Hypothalamus (tissue), 51 donors: ENCODE results near the gene ZFYVE27.
A peak's percentile ranks its signal among the peaks of the same experiment; 100 is the strongest.

Experiments
- DNase-seq, 51 donors: peaks; one replicate each; lab custom pipeline; 2025; lab: John Stamatoyannopoulos, UW

ZFYVE27 gene

DNA sequence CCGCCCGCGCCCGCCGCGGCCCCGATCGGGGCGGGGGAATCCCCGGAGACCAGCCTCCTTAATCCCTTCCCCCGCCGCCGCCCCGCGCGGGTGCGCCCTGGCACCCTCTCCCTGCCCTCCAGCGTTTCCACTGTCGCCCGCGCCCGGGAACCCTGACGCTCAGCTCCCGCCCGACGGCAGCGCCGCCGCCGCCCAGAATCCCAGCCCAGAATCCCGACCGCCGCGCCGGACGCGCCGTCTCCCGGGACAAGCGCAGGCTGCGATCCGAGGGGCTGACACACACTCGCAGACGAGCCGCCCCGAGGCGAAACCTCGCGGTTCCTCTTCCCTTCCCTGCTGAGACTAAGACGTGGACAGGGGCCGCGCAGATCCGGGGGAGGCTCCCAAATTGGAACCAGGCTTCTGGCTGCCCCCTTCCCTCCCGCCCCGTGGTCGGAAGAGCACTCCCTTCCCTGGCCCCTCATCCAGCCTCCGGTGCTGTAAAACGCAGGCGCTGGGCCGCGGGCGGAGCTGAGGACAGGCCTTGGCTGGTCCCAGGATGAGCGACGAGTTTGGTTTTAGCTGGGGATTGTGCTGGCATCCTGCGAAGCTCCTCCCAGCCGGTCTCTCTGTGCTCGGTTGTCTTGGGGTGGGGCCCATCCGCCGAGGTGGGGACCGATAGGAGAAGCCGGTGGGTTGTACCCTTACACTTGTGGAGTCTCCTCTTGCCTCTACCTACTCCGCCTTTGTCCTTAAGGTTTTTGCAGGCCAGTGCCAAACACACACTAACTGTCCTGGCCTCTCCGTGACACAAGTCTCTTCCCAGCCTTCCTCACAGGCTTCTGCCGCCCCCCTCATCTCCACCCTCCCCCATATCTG lies 22.3 kb upstream of the ZFYVE27 start:
- peak in 30 of 51 donors; percentile 10 to 78 (median 49) for DNase-seq

DNA sequence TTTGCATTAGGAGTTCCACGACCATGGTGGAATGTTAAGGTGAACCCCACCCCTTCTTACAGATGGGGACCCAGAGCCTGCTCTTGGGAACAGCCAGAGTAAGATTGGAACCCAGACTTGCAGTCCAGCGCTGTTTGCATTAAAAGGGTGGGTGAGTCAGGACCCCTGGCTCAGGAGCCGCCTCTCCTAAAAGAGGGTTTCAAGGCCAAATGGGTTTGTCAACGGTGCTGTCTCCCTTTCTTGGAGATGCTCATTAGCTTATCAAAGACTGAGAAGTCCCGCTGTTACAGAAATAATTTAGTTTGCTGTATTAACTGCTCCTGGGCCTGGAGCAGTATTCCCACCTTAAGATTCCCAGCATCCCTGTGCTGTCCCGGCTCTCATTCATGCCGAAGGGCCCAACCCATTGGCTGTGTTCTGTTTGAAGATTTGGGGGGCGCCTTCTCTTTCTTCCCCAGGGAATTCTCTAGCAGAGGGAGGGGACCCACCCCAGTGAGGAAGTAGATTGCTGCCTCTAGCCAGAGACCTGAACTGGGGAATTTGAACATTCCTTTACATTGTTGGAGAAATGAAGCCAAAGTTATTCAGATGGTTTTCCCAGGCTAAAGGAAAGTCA lies 21.6 kb upstream of the ZFYVE27 start:
- DNase-seq: no peak

DNA sequence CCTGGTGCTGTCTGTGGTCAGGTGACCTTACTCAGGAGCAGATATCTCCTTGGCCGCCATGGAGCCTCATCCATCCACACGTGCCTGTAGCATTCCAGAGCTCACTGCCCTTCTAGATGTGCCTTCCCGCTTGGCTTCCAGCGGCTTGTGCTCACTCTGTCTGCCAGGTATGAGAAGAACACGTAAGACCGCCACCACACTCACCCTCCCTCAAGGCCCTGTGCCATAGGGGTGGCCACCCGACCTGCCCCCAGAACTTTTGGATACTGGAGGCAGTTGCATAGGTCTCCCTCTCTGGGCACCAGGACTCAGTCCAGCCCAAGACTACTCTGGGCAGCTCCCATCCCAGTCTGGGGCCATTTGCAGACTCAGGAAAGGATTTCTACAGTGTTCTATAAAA lies 19.3 kb upstream of the ZFYVE27 start:
- no peak for DNase-seq

DNA sequence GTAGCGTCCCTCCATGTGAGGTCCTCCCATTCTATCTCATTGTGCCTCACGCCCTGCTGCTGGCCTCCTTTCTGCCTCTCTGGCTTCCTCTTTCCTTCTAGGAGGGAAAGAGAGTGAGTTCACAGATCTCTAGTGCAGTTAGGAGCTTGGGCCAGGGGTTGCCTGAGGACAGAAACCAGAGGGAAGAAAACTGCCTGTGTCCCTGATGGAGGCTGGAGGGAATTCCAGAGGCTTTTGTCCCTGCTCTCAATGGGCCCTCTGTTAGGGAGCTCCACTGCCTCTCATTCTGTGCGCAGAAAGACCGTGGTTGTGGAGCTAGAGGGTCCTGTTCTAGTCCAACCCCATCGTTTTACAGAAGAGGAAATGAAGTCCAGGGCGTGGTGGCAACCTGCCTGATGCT lies 18.8 kb upstream of the ZFYVE27 start:
- peak in 40 of 51 donors; percentile 17 to 84 (median 45) for DNase-seq

DNA sequence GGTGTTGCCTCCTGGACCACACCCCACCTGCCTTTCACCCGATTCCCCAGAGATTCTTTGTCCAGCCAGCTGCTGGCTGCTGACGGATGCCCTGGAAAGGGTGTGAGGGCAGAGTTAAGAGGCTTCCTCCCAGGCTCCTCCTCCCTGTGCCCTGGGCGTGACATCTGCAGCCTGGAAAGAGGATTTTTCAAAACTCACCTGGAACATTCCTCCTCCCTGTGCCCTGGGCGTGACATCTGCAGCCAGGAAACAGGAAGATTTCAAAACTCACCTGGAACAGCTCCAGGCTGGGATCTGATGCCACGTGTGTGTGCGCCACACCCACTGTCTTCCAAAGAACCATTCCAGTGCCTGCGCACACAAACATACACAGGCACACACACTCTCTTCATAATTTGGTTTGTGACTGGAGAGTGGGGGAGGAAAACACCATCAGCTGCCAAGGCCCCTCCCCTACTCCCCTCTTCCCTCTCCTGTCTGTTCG lies 18.2 kb upstream of the ZFYVE27 start:
- peak in 5 of 51 donors; percentile 16 to 59 (median 40) for DNase-seq

DNA sequence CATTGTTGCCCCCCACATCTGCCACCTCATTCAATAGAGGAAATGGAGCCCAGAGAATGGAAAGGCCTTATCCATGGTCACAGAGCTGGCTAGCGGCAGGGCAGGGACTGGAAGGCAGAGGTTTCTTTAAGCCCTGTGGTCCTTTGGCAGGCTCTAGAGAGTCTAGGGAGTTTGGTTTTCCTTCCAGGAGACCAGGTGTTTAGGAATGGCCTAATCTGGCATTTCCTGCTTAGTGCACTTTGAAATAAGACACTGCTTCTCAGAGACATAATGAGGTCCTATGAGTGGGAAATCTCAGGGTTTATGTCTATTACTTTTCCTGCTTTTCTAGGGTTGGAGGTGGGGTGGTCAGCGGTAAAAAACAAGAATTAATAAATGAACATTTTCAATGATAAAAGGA lies 17.3 kb upstream of the ZFYVE27 start:
- no peak for DNase-seq

DNA sequence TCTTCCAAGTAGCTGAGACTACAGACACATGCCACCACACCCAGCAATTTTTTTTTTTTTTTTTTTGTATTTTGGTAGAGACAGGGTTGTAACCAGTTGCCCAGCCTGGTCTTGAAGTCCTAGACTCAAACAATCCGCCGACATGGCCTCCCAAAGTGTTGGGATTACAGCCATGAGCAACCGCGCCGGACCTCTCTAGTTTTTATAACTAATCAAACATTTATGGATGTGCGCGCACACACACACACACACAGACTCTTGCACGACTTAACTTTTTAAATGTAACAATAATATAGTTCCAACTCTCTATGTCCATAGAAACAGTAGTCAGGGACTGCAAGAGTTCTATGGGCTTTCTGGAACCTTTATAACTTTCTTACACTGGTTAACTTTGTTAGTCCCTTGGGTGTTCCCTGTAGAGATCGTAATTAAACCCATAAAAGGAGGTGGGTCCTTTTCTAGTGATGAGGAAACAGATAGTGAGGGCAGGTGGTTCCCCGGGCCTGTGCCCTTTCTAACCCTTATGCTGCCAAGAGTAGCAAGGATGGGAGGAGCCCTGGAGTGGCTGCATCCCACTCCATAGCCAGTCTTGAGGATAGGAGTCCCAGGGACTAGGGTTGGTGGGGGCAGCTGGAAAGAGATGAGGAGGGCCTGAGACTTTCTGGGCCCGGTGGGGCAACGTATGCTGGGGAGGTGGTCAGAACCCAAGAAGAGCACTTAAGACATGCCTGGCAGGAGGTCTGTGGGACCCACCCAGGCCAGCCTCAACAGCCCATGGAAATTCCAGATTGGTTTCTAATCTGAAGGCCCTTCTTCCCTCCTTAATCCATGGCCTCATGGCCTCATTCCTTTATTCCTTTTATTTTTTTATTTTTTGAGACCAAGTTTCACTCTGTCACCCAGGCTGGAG lies 14.8 kb upstream of the ZFYVE27 start:
- DNase-seq: no peak

DNA sequence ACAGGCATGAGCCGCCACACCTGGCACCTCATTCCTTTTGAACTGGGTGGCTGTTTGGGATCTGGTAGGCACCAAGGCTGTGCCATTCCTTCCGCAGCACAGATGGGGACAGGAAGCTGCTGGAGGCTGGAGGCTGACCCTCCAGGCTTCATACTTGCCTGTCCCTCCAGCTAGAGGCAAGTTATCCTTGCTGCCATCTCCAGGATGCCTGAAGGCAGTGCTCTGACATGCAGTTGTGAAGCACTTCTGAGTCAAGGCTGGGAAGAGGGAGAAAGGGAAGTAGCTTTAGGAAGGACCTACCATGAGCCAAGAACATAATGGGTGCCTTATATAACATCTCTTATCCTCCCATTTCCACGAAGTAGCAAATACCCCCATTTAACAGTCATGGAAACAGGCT lies 13.9 kb upstream of the ZFYVE27 start:
- no peak for DNase-seq

DNA sequence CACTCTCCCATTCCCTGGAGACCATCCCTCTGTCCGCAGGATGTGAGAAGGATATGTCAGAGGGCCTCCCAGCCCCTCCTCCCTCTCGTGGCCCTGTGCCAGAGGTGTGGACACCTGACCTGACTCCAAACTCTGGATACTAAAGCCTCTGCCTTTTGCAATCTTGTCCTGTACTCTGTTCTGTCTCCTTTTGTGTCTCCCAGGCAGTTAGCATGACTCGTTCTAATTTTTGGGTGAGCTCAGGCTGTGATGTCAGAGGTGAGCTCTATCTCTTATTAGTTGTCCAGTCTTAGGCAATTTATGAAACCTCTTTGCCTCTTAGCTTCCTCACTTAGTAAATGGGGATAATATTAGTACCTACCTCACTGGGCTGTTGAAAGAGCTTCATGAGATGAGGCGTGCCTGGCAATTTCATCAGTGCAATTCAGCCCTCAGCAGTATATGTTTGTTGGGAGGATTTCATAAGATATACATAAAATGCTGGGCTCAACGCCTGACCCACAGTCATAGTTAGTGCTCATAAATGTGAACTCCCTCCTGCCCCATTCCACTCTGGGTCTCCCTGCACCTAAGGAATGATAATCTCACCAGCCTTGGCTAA lies 12.5 kb upstream of the ZFYVE27 start:
- no peak for DNase-seq

DNA sequence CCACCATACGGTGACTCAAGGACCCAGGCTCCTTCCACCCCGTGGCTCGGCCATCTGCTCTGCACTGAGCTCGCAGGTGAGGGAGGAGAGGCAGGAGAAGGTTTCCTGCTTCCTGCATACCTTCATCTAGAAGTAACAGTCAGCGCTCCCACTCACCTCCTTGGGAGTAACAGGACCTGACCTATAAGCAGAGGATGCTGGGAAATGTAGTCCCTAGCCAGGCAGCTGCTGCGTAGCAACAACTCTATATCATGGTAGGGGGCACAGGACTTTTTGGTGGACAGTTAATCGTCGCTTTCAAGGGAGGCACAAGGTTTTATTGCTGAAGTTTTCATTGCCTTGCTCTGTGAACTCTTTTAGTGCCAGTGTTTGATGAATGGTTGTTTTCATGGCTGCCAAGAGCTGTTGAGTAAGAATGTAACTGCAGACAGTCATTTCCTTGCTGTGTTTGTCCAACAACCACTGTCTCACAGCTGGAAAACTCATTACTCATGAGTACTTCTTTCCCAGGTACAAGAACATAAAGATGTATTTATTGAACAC lies 10.2 kb upstream of the ZFYVE27 start:
- DNase-seq: peak in 5 of 51 donors; percentile 2 to 10 (median 6)

DNA sequence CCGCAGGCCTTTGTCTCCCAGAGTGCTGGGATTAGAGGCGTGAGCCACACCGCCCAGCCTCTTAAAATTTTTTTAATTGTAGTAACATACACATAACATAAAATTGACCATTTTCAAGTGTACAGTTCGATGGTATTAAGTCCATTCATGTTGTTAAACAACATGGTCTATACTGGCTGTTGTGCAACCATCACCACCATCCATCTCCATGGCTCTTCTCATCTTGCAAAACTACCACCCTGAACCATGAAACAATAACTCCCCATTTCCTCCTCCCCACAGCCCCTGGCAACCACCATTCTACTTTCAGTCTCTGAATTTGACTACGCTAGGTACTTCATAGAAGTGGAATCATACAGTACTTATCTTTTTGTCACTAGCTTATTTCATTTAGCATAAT lies 7.9 kb upstream of the ZFYVE27 start:
- no peak for DNase-seq

DNA sequence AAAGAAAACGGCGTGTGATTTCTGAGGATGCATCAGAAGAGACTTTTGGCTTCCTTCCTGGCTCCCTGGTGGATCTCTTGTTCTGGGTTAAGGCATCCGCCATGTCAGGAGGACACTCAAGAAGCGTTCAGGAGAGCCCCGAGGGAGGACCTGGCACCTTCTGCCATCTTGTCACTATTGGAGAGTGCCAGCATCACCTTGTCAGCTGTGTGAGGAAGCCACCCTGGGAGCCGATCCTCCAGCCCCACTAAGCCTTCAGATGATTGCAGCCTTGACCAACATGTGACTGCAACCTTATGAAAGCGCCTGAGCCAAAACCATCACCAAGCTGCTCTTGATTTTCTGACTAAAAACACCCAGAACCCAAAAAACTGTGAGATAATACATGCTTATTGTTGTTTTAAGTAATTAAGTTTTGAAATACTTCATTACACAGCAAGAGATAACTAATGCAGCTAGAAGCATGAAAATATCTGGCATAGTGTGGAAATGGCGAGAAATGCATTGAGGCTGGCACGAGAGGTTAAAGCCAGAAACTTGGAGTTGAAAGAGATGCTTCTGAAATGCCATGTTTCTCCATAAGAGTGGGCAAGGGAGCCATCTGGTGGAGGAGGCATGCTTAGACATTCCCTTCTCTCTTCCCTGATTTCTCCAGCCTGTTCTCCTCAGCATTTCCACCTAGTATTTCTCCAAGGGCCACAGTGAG lies 5.4 kb upstream of the ZFYVE27 start:
- DNase-seq: peak in 39 of 51 donors; percentile 5 to 86 (median 39)

DNA sequence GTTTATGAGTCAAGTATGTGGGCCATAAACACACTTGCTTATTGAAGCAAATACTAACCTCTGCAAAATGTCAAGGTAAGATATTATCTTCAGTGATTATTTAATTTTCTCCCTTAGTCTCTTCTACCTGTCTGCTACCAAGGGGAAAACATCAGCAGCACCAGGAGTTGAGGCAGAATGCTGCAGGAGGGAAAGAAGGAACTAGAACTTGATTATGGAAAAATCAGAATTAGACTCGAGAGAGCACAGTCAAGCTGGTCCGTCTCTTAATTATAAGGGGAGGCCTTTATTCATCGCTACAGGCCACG lies 4.9 kb upstream of the ZFYVE27 start:
- no peak for DNase-seq

DNA sequence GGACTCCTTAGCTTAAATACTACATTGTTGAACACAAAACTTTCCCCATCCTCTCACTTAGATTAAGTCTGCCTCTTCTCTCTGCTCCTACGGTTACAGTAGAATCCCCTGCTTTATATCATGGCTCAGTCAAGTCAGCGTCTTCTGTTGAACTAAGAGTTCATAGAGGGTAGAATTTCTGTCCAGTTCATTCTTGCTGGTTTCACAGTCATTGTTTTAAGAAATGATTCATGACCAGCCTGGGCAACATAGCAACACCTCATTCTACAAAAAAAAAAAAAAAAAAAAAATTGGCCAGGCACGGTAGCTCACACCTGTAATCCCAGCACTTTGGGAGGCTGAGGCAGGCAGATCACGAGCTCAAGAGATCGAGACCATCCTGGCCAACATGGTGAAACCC lies 3.7 kb upstream of the ZFYVE27 start:
- no peak for DNase-seq

DNA sequence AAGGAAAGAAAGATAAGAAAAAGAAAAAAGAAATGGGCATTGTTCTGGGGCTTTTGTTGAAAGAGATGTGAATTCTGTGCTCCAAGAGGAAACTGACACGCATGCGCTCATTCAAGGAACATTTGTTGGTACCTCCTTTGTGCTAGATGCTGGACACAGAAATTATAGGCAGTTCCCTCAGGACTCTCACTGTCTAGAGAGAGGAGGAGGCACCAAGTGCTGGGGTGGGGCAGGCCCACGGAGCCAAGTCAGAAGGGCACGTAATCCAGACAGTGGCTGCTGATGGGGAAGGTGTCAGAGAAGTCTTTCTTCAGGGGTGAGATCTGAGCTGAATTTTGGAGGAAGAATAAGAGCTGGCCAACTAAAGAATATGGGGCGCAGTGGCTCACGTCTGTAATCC lies 2.9 kb upstream of the ZFYVE27 start:
- DNase-seq: no peak

DNA sequence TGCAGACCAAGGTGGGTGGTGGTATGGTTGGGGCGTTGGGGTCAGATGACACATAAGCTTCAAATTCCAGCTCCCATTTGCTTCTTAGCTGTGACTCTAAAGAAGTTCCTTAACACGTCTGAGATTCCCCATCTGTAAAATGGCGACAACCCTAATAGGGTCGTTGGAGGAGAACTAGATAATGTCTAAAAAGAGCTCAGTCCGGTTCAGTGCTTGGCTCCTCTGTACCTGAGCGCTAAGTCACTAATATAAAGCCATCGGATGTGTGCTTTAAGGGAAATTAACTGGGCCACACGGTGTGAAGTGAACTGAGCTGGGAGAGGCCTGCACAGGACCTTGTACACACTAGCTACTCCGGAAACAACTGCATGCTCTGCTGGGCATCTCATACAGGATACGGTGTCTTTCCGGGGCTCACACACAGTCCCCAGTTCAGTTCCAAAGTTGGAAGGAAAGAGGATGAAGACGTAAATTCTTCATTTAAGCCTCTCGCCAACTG lies 476 bp upstream of the ZFYVE27 start:
- no peak for DNase-seq

DNA sequence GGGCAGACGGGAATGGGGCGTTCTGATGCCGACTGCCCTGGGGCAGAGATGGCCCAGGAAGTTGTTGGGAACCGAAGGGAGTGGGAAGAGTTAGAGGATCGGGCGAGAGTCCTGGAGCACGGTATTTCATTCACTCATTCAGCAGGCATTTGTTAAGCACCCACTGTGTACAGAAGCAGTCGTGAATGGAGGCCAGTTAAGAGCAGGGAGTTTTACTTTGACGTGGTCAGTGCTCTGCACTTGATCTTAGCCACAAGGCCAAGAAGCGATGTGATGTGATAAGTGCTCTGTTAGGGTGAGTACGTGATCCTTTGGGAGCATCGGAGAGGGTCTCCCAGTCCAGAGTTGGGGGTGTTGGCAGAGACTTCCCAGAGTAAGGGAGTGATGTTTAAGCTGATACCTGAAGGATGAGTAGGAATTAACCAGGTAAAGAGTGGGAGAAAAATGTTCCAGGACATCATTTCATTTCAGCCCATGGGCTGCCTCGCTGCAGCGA lies 890 bp downstream of the ZFYVE27 start:
- no peak for DNase-seq

DNA sequence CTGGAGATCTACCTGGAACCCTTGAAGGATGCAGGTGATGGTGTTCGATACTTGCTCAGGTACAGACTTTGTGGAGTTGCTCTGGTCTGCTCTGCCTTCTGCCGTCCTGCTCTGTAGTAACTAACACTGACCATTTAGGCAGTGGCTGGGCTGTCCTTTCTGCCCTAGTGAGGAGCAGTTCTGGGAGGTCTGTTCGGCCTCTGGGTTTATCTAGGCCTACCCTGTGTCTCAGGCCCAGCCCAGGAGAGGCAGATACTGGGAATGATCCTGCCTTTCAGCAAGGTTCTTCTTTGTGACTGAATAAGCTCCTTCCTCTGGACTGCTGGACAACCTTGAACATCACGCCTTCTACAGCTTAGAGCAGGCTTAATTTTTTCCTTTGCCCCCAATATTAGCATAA lies 1.7 kb downstream of the ZFYVE27 start:
- no peak for DNase-seq

DNA sequence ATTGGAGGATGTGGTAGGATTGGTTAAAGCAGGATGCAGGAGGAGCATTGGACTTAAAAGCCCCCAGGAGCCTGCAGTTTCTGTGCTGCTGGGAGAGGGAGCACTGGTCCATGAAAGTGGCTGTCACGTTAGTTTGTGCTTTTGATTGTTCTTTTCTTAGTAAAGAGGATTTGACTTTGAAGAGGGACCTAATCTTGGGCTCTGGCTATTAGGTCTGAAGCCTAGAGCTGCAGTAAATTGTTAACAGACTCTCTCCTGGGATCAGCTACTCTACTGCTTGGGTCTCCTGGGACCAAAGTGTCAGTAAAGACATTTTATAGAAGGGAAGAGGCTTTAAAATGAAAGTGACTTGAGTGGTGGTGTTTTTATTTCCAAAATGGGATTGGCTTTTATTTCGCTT lies 3.7 kb downstream of the ZFYVE27 start:
- no peak for DNase-seq
